H1 (cell line): ENCODE data around the gene GSTA2. TPM values are rescaled to one million over a fixed set of nuclear protein-coding genes. Genes with fewer than 3 reads are reported as not detected.

Source experiments
- CHD2 ChIP-seq: IDR thresholded peaks from 2 replicates; pipeline ENCODE4 v1.6.1; 2012; ENCODE audit warnings: low read length, improper control_type of control experiment
- EGR1 ChIP-seq: IDR thresholded peaks from 2 replicates; pipeline ENCODE4 v1.6.1; 2011; ENCODE audit warnings: low read depth, low read length, borderline replicate concordance
- JUN ChIP-seq: IDR thresholded peaks from 2 replicates; pipeline ENCODE4 v1.6.1; 2011; ENCODE audit warnings: low read depth, mild to moderate bottlenecking, improper control_type of control experiment, low read length
- PHF8 ChIP-seq: fragments of 200-600 bp; sonication (generic); conservative IDR thresholded peaks from 2 replicates; pipeline ENCODE4 v1.7.1; 2012; ENCODE audit warnings: low read depth, mild to moderate bottlenecking, inconsistent platforms, low read length, moderate library complexity
- POU5F1 ChIP-seq: IDR thresholded peaks from 2 replicates; pipeline ENCODE4 v1.6.1; 2011; ENCODE audit warnings: low read depth, mild to moderate bottlenecking, low read length, moderate library complexity
- SIN3A ChIP-seq, 2 experiments: IDR thresholded peaks in 1 of 2; conservative IDR thresholded peaks in 1 of 2; 2 replicates each; pipeline ENCODE4 v1.6.1; 2011 to 2012; ENCODE audit warnings: low read length in 2 of 2, improper control_type of control experiment in 1 of 2, low read depth in 1 of 2, mild to moderate bottlenecking in 1 of 2
- ZNF274 ChIP-seq: IDR thresholded peaks from 2 replicates; pipeline ENCODE4 v1.7.0; 2012; ENCODE audit warnings: low read length, borderline replicate concordance; ENCODE audit errors: extremely low read depth
- polyA plus RNA-seq, 7 experiments: library from polyadenylated mRNA; depleted of rRNA in 3 of 7; stranded (reverse) in 5 of 7; unstranded in 2 of 7; fragments of >200 nt in 5 of 7; fragments of 200-250 nt in 2 of 7; gene quantifications; 1 replicate in 5 of 7; 2 replicates in 1 of 7; 4 replicates in 1 of 7; pipeline versions ENCODE4 v1.2.1 to v1.2.3, GENCODE V29; 2011 to 2013; ENCODE audit warnings: missing spikeins in 2 of 7, mixed read lengths in 2 of 7
- total RNA-seq: library from RNA; stranded (reverse); fragmentation: NEBNext Ultra II Directional; extraction: Animal tissue kit (Norgen Biotek cat#: 25700); gene quantifications from 2 replicates; pipeline ENCODE4 v1.2.1, GENCODE V29; 2021

GSTA2 gene
- total and polyA plus RNA-seq, 2 of the 8 experiments (the other 6 are each of a cell fraction or from before 2014, with no cell fraction given): 0.05 TPM; not detected in 1

DNA sequence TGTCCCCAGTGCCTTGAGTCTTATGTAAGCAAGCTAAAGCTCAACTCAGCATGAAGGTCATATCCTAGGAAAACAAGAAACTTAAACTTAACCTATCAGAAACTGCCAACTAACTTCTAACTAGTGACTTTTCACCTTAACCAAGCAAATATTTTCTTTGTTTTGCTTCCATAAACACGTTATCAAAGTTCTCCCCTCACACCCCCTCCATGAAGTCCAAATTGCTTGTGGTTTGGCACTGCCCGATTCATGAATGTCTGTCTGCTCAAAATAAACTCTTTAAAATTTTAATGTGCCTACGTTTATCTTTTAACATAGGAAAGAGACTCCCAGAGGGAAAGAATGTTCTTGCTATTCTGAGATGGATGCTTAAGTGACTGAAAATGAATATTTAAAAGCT is 34.9 kb downstream of the GSTA2 start (continued):
- TF ChIP-seq SIN3A (conservative IDR thresholded peaks at IDR 0.05 in 1 of 2, IDR thresholded peaks at IDR 0.05 in 1 of 2; ENCODE audit: low read depth in 1 of 2, low read length in 2 of 2) (no peak), POU5F1 (no peak), ZNF274 (no peak), PHF8 (no peak), CHD2 (no peak), JUN (no peak), EGR1 (no peak)
- TF ChIP-seq, all 59 proteins: peak for 0
